Measurements from ENCODE around the gene S100A1.
"Not testable (repeated sequence)": the region's sequence is repeated elsewhere in the genome, so short reads cannot be mapped to it uniquely, and the experiment has no call there.

S100A1 gene

DNA sequence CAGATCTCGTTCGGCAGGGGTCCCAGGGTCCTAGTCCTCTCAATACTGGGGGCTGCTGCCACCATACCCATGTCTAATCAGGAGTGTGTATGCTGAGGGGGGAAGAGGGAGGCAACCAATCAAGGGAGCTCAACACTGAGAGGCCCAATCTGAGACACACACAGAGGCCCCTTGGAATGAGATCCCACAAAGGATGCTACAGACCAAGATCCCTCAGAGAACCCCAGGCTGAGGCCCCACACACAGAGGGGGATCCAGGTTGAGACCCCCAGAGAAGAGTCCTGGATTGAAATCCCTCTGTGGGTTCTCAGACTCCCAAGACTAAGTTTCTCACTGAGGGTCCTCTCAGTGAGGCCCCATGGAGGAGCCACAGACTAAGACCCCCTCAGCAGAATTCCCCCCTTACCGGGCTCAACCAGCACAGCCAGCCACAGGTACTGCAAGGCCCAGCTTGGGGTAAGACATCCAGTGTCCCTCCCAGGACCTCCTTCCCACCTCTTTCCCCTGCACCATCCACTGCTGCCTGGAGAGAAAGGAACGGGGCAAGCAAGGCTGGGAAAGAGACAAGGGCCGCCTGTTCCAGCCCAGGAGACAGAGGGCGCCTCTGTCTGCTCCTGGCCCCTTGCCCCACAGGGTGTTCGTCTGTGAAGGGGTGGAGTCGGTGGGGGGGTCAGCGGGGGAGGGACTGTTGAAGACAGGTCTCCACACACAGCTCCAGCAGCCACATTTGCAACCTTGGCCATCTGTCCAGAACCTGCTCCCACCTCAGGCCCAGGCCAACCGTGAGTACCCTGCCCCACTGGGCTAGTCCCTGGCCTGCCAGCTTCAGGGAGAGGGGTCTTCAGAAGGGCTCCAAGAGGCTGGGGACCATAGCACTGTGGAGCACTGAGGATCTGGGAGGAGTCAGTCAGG lies at the start of gene S100A1:
Gene S100A1 (plus strand): TSS at position 720 of the 912 bp plus-strand sequence. CDS start 2,088 bp downstream, outside the sequence.
- DNase-seq: no peak

DNA sequence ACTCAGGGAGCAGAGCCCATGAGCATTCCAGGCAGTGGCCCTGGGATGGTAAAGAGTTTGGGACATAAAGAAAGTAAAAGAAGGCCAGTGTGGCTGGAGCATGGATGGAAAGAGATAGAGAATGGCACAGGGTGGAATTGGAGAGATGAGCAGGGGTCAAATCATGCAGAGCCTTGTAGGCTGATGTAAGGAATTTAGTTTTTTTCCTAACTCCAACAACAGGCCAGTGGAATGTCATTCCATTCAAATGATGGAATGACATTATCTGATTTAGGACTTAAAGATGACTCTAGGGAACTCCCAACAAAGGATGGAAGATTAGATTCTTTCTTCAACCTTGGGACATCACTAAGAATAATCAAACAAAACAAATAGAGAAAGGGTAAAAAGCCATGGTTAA lies 49.7 kb upstream of the S100A1 start:
- no peak for DNase-seq

DNA sequence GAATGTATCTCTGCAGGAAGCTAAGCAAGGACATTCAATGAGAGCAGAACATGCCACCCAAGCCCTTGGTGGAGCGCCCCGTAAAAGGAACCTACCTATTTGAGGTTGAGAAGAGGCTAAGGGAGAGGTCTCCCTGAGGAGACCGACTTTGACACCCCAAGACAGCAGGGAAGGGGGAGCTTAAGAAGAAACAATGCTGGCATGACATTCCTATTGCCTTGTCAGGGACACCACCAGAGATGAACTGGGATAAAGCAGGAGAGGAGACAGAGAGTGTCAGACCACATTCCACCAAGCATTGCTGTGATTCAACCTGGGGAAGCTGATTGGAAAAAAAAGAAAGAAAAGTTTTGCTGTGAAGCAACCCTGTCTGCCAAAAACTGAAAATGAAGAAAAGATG lies 49.3 kb upstream of the S100A1 start:
- no peak for DNase-seq

DNA sequence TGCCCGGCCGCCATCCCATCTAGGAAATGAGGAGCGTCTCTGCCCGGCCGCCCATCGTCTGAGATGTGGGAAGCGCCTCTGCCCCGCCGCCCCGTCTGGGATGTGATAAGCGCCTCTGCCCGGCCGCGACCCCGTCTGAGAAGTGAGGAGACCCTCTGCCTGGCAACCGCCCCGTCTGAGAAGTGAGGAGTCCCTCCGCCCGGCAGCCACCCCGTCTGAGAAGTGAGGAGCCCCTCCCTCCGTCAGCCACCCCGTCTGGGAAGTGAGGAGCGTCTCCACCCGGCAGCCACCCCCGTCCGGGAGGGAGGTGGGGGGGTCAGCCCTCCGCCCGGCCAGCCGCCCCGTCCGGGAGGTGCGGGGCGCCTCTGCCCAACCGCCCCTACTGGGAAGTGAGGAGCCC lies 45.4 kb upstream of the S100A1 start:
- DNase-seq: not testable (repeated sequence)

DNA sequence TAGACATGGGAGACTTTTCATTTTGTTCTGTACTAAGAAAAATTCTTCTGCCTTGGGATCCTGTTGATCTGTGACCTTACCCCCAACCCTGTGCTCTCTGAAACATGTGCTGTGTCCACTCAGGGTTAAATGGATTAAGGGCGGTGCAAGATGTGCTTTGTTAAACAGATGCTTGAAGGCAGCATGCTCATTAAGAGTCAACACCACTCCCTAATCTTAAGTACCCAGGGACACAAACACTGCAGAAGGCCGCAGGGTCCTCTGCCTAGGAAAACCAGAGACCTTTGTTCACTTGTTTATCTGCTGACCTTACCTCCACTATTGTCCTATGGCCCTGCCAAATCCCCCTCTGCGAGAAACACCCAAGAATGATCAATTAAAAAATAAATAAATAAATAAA lies 44.7 kb upstream of the S100A1 start:
- DNase-seq: not testable (repeated sequence)

DNA sequence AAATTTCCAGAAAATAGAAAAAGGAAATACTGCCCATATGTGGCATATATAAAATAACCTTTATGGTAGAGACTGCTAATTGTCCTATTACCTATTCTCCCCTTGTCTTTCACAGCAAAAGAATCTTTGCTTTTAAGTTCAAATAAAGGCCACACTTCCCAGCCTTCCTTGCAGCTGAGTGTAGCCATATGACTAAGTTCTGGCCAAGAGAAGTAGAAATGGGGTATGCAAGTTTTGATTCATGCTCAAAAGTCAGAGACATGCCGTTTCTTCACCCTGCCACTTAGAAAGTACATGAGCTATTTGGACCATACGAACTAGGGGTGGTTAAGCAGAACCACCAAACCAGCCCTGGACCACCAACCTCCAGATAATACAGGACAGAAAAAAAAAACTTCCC lies 44.3 kb upstream of the S100A1 start:
- no peak for DNase-seq

DNA sequence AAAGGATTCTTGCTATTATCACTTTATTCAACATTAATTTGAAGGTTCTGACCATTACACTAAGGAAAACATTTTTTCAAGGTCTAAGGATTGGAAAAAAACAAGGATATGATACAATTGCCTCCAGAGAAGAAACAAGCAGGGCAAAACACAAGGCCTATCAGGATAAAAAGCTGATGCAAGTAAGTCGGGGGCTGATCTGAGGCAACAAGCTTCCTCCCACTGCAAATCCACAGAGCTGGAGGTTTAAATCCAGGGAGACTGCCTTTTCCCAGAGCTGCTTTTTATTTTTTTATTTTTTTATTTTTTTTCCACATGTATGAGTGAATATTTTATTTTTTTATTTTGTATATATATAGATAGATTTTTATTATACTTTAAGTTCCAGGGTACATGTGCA lies 43.2 kb upstream of the S100A1 start:
- no peak for DNase-seq

DNA sequence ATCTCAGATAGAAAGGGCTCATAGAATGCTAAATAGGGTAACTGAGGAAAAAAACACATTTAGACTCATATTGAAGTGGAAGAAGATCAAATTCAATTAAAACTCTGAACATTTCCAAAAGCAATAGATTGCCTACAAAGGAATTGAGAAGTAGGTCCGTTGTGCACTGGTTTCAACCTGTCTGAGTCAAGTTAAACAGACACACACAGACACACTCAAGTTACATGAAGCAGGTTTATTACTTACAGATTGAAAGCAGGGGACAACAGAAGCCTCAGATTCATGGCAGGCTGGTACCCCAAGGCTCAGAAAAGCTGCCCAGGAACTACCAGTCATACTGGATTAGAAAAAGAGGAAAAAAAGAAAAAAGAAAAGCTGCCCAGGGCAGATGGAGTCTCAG lies 41.9 kb upstream of the S100A1 start:
- DNase-seq: no peak

DNA sequence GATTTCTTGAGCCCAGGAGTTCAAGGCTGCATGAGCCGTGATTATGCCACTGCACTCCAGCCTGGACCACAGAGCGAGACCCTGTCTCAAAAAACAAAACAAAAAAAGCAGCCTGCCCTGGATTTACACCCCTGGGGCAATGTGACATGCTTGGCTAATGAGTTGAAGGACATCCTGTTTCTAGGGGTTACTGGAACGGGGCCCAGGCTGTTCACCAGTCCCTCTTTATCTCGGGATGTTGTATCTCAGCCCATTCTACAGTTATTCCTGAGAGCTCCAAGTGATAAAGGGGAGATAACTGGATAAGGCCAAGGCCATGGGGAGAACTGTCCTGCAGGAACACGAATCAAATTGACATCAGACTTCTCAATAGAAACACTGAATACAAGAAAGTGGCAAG lies 40.9 kb upstream of the S100A1 start:
- no peak for DNase-seq

DNA sequence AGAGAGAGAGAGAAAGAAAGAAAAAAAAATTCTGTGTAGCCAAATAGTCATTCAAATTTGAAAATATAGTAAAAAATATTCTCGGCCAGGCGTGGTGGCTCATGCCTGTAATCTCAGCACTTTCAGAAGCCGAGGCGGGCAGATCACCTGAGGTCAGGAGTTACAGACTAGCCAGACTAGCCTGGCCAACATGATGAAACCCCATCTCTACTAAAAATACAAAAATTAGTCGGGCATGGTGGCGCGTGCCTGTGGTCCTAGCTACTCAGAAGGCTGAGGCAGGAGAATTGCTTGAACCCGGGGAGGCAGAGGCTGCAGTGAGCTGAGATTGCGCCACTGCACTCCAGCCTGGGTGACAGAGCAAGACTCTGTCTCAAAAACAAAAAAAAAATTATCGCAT lies 40.2 kb upstream of the S100A1 start:
- not testable (repeated sequence) for DNase-seq

DNA sequence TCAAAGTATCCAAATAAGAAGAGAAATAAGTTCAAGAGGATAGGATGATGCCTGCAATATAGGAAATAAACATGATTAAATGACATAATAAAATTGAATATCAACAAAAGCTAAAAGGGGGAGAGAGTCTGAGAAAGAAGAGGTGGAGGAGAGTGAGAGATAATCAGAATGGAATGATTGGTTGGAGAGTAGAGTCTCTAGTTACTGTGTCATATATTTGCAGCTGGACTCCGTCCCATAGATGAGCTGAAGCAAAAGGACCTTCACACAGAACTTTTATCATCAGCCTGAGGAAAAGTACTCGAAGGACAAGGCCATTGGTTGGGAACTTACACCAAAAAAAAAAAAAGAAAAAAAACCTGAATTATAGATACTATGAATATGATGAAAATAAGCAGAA lies 39.8 kb upstream of the S100A1 start:
- no peak for DNase-seq

DNA sequence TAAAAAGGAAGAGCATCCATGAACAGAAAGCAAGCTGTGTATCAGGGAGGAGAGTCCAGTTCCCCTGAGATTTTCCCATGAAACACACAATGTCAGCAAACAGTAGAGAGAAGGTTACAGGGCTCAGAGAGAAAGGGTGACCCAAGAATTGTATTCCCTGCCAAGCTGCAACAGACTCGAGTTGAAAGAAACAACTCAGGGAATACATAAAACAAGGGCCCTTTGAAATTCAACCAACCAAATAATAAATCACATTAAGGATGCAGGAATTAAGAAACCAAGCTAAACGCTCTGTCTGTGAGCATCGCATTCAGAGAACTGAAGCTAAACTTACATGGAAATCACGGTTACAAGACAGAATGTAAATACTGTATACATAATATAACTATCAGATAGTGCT lies 35.5 kb upstream of the S100A1 start:
- no peak for DNase-seq

DNA sequence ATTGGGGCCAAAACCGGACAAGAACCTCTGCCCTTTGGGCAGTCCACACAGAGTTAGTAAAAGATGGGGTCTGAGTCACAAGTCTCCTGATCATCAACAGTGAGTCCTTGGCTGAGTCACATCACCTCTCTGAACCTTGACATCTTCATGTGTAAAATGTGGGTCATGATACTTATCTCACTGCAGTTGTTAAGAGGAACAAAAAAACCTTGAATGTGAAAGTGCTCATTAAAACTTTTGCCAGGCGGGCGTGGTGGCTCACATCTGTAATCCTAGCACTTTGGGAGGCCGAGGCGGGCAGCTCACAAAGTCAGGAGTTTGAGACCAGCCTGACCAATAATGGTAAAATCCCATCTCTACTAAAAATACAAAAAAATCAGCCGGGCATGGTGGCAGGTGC lies 31.0 kb upstream of the S100A1 start:
- peak; percentile 42 for DNase-seq

DNA sequence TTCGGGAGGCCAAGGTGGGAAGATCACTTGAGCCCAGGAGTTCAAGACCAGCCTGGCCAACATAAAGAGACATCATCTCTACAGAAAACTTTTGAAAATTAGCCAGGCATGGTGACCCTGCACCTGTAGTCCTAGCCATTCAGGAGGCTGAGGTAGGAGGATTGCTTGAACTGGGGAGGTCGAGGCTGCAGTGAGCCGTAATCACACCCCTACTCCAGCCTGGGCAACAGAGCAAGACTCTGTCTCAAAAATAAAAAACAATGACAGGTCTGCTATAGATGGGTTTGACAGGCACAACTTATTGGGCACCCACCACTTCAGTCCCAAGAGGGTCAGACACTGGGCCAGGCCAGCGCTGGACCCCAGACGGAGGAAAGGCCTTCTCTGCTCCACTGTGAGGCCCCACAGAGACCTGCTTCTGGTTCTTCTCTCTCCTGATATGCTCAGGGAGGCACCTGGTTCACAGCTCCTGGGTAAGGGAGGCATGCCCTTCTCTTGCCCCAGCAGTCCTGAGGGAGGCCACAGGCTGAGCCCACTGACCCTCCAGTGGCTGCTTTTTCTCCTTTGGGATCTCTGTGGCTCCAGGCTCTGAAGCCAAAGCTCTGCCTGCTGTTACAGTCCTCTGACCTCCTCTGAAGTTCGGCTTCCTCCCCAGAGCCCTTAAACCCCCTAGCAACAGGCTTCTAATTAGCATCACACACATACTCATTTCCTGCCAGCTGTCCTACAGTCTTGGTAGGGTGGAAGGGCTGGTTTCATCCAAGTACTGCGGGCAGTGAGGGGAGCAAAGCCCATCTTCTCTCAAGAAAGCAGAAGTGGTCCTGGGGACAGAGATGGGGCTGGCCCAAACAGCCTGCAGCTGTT lies 29.7 kb upstream of the S100A1 start:
- peak; percentile 16 for DNase-seq

DNA sequence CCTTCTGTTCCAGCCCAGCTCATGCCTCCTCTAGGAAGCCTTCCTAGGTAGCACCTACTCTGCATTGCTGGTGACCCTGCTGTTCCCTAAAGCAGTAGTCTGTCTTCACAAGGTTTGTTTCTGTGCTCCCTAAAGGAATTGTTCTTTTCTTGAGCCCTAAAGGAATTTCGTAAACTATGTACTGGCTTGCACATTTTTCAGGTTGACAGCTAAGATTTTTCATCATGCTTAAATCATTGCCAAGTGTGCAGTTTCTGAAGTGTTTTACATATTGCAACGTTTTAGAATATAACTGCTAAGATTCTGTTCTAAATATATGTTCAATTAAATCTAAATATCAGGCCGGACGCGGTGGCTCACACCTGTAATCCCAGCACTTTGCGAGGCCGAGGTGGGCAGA lies 28.4 kb upstream of the S100A1 start:
- no peak for DNase-seq

DNA sequence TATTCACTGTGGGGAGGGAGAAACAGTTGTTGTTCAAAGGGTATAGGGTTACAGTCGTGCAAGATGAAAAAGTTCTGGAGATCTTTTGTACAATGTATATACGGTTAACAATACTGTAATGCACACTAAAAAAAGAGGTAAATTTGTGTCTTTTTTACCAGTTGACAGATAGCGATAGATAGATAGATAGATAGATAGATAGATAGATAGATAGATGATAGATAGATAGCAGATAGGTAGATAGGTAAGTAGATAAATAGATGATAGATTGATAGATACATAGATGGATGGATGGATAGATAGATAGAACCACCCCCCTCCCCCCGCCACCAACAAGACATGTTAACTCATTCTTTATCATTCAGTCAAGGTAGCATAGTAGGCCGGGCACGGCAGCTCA lies 25.5 kb upstream of the S100A1 start:
- DNase-seq: no peak

DNA sequence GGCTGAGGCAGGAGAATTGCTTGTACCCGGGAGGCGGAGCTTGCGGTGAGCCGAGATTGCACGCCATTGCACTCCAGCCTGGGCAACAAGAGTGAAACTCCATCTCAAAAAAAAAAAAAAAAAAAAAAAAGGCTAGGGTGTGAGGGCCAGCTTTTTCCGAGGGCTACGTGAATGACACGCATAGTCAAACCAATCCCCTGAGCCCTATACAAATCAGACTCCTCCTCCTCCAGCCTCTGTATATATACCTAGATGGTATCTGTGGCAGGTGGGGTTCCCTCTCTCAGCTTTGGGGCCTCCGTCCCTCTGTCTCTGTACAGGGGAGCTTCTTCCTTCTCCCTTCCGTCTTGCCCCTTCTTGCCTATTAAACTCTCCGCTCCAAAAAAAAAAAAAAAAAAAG lies 22.0 kb upstream of the S100A1 start:
- no peak for DNase-seq

DNA sequence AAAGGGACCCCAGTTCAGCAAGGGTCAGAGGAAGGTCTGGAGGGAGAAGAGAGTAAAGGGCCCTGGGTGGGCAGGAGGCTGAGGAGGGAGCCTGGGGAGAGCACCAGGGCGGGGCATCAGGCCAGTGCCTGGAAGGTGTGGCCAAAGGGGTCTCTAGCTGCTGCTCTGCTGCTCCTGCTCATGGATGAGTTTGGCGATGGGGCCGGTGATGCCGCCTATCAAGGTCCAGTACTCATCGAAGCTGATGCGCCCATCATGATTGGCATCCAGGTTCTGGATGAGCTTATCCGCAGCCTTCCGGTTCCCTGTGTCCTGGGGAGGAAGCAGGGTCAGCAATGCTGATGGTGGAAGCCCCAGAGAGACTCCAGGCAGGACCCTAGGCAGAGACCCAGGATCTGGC lies 20.9 kb upstream of the S100A1 start:
- no peak for DNase-seq

DNA sequence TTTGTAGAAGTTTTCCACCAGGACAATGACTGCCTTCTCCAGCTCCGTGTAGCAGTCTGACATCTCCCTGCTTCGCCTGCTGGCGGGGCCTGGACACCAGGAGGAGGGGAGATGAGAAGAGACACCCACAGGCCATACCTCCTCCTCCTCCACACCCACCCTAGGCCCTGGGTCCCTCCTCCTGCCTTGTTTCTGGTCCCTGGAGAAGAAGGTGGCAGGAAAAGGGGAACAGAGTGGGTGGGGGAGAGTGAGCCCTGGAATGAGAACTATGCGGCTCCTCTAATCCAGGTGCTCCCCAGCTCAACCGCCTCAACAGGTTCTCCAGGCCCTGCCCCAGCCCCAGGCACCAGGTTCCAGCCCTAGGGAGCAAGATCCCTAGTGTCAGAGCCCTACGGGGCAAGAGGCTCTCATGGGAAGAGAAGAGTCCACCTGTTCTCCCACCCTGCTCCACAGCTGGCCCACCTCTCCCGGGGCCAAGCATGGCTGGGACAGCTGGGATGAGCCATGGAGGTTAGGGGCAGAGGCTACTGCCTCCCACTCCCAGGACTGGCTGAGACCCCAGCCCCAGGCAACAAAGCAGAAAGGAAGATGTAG lies 20.0 kb upstream of the S100A1 start:
- DNase-seq: no peak

DNA sequence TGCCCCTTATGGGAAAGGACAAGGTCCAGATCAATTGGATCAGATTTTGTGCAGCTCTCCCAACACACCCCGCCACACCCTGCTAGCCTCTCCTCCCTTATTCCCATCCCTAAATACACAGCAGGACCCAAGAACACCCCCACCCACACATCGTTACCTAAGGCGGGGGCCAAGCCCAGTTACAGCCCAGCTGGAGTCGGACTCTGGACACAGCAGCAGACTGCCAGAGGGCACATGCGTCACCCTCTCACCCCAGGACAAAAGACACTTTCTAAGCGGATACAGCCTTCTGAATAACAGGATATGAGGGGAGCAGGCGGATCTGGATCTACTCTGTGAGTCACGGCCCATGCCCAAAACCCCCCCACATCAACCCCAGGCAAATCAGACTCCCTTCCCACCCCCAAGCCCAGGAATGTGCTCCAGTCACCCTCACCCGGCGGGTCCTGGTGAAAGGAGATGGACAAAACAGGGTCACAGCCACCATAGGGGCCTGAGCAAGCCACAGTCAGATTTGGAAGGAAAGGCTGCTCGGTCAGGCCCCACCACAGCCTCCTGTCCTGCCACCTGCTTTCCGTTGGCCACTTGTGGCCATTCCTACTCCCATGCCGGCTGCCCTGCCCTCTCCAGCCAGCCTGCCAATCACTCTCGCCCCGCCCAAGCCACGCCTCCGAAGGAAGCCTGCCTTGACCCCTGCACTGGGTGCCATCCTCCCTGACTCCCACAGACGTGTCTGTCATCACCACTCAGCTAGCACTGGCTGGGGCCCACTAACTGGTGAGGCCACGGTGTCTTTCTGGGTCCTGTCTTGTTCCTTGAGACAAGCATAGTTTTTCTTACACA lies 19.3 kb upstream of the S100A1 start:
- DNase-seq: no peak

DNA sequence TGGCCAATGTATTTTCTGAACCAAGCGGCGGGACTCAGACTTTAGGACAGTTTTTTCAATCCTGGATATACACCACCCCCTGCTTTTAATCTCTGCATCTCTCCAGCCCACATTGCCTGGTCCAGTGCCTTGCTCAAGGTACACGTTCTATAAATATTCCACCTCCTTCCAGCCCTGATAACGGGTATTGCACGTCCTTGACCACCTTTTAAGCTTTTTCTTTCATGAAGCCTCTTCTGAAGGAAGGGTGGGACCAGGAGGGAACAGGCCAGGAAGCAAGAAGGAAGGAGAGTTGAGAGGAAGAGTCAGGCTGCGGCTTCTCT lies 18.7 kb upstream of the S100A1 start:
- DNase-seq: no peak

DNA sequence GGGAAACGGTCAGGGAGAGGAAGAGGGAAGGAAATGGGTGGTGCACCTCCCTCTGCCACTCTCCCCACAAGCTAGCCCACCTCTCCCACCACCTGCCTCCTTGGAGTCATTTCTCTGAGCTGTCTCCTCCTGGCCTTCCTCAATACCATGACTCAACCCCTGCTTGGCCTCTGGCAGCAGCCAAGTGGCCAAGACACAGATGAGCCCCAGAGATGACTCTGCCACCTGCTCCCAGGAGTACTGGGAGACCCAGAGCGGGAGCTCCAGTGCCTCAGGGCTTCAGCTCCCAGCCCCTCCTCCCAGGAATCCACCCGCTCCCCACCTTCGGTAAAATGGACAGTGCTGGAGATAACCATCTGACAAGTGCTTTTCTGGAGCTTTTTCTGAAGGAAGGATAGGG lies 17.9 kb upstream of the S100A1 start:
- DNase-seq: no peak

DNA sequence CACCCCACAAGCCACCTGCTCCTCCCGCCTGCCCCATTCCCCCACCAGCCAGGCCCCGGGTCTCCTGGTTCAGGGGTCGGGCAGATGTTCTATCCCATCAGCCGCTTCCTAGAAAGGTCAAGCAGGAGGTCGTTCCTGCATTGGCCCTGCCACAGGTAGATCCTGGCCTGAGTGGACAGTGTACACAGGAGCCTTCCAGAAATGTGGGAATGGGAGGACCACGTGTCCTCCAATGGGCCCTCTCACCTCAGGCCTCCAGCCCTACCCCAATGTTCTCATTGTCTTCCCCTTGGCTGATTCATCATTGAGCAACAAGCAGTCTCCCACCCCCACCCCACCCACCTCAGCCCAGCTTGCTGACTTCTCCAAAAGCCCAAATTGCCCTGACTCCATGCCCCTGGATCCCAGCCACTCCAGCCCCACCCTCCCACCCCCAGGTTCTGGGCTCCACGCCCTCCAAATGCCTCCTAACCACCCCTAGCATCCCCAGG lies 17.4 kb upstream of the S100A1 start:
- DNase-seq: no peak

Data from hematopoietic multipotent progenitor cell treated with erythropoietin and hydrocortisone succinate and interleukin-3 and kit ligand, for 8 days (in vitro differentiated cells).